ENCODE results near the gene TMBIM1. TPM values are rescaled to one million over a fixed set of nuclear protein-coding genes. Genes with fewer than 3 reads are reported as not detected.

Gene TMBIM1
- total and polyA plus RNA-seq, 8 donors, result 63.5 to 308 (median 70.9) TPM

GRCh38 chr2:218296200-218296599 is 3.9 kb upstream of the TMBIM1 start:
- intact Hi-C loops (cut with DNase I), result loop anchor here in 1 of 2 donors (5.0 kb wide), 1 partner anchor 101 kb away; the partner anchor contains the start of gene CTDSP1
- no peak for ATAC-seq
- peak overlapping the region in 1 of 2 donors; percentile 23 for H3K27ac ChIP-seq
- no peaks in the 10 kb centered on the region for H3K9me3 ChIP-seq
- TF ChIP-seq, protein P1, sequence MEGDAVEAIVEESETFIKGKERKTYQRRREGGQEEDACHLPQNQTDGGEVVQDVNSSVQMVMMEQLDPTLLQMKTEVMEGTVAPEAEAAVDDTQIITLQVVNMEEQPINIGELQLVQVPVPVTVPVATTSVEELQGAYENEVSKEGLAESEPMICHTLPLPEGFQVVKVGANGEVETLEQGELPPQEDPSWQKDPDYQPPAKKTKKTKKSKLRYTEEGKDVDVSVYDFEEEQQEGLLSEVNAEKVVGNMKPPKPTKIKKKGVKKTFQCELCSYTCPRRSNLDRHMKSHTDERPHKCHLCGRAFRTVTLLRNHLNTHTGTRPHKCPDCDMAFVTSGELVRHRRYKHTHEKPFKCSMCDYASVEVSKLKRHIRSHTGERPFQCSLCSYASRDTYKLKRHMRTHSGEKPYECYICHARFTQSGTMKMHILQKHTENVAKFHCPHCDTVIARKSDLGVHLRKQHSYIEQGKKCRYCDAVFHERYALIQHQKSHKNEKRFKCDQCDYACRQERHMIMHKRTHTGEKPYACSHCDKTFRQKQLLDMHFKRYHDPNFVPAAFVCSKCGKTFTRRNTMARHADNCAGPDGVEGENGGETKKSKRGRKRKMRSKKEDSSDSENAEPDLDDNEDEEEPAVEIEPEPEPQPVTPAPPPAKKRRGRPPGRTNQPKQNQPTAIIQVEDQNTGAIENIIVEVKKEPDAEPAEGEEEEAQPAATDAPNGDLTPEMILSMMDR (IDR thresholded peaks at IDR 0.05), result no peak
- H3K36me3 ChIP-seq, result no peaks in the 10 kb centered on the region
- peaks cover 15 to 42% of the 10 kb centered on the region in 2 donors for H3K4me1 ChIP-seq
- H3K4me3 ChIP-seq, result no peak overlapping the region
- H3K27me3 ChIP-seq, result no peaks in the 10 kb centered on the region
- DNase-seq, result no peak

DNA sequence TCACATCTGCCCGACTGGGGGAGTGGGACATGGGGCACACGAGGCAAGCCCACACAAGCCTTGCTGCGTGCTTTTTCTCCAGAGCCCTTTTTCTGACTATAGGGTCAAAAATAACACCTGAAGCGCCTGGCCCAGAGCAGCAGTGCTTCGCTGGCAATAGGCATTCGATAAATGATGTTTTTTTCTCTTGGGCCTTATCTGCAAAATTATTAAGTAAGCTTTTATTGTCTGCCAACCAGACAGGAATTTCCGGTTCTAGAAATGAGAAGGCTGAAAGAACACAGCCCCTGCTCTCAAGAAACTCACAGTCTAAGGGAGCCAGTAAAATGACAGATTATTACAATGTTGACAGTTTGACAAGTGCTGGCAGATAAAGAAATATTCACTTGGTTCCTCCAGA is 2.7 kb upstream of the TMBIM1 start:
- DNase-seq (peak in 1 of 4 donors; percentile 77), ATAC-seq (peak; percentile 8)
- Histone ChIP-seq H3K9me3 (no peaks in the 10 kb centered on the region), H3K4me1 (peaks cover 22 to 49% of the 10 kb centered on the region in 2 donors), H3K4me3 (no peak overlapping the region), H3K27me3 (no peaks in the 10 kb centered on the region), H3K27ac (peak overlapping the region; percentile 83 to 98), H3K36me3 (no peaks in the 10 kb centered on the region)
- intact Hi-C loops (cut with DNase I), result loop anchor here in 1 of 2 donors (5.0 kb wide), 1 partner anchor 102 kb away; the partner anchor contains the start of gene CTDSP1
- TF ChIP-seq, protein P1 (IDR thresholded peaks at IDR 0.05), result no peak

DNA sequence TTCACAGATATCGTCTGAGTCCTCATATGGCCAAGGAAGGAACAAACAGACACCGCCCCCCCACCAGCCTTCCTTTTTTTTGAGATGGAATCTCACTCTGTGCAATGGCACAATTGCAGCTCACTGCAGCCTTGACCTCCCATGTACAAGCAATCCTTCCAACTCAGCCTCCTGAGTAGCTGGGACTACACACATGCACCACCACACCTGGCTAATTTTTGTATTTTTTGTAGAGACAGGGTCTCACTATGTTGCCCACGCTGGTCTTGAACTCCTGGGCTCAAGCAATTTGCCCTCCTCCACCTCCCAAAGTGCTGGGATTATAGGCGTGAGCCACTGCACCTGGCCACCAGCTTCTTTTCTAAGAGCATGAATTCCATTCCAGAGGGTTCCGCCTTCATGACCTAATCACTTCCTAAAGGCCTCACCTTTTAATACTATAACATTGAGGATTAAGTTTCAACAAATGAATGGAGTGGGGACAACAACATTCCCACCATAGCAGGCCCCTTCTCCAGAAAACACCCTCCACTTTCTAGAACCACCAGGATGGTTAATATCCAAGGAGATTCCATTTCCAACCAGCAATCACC is 2.2 kb upstream of the TMBIM1 start:
- no peaks in the 10 kb centered on the region for H3K36me3 ChIP-seq
- no peaks in the 10 kb centered on the region for H3K27me3 ChIP-seq
- H3K4me3 ChIP-seq, result no peak overlapping the region
- ATAC-seq (no peak), DNase-seq (no peak)
- no peaks in the 10 kb centered on the region for H3K9me3 ChIP-seq
- peak overlapping the region; percentile 83 to 98 for H3K27ac ChIP-seq
- TF ChIP-seq, protein P1 (IDR thresholded peaks at IDR 0.05), result no peak
- intact Hi-C loops (cut with DNase I), result loop anchor here in 1 of 2 donors (5.0 kb wide), 1 partner anchor 103 kb away; the partner anchor contains the start of gene CTDSP1
- peaks cover 27 to 54% of the 10 kb centered on the region in 2 donors for H3K4me1 ChIP-seq

DNA sequence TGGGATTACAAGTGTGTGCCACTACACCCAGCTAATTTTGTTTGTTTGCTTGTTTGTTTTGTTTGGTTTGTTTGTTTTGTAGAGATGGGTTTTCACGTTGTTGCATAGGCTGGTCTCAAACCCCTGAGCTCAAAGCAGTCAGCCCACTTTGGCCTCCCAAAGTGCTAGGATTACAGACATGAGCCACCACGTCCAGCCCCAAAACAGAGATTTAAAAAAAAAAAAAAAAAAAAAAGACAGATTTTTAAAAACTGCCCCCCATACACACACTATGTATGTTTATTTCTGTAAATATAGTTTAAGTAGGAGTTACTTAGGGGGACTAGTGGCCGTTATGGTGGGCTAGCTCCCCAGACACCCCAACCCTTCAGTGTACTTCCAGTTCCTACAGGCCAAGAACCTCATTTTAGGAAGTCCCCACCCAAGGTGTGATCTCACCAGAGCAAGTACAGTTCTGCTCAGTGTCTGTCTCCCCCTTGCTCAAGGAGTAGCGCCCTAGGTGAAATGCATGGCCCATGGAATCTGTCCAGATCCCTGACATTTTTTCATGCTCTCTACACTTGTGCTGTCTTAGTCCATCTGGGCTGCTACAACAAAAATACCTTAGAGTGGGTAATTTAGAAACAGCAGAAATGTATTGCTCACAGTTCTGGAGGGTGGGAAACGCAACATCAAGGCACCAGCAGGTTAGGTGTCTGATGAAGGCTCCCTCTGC is 1.6 kb upstream of the TMBIM1 start:
- no peaks in the 10 kb centered on the region for H3K9me3 ChIP-seq
- peaks cover 32 to 61% of the 10 kb centered on the region in 2 donors for H3K4me1 ChIP-seq
- no peak for ATAC-seq
- intact Hi-C loops (cut with DNase I), result no loop called here
- no peaks in the 10 kb centered on the region for H3K27me3 ChIP-seq
- peak overlapping the region; percentile 83 to 98 for H3K27ac ChIP-seq
- TF ChIP-seq, protein P1 (IDR thresholded peaks at IDR 0.05), result no peak
- no peak overlapping the region for H3K4me3 ChIP-seq
- no peak for DNase-seq
- H3K36me3 ChIP-seq, result no peaks in the 10 kb centered on the region
